ENCODE data around the gene KCNAB1.

DNA sequence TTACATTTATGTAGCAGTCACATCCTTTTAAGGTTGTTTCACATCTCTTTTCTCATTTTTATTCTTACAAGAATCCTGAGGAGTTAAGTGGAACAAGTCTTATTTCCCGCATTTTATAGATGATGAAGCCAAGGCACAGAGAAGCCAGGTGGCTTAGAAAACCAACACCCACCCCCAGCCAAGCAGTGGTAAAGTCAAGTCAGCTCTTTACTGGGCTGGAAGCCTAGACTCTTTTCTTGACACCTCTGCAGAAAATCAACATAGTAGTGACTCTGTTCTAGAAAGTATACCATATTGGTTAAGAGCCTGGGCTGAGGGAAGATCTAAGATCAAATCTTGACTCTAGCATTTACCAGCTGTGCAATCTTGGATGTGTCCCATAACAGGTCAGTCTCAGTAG is 195.7 kb downstream of the KCNAB1 start:
- TF ChIP-seq POLR2A (IDR thresholded peaks at IDR 0.05) (no peak), CTCF (IDR thresholded peaks at IDR 0.05) (no peak), POLR2AphosphoS5 (IDR thresholded peaks at IDR 0.05) (no peak)

Data from breast epithelium (tissue), 3 donors.